IMR-90 (cell line): ENCODE data around the gene ZRSR2. TPM values are rescaled to one million over a fixed set of nuclear protein-coding genes. Genes with fewer than 3 reads are reported as not detected.

Source experiments
- ATAC-seq: fragments of 200-7000 bp; cut with Tn5 transposase; 2 replicates; pipeline ENCODE4 v1.9.1; 2020; ENCODE audit warnings: low read depth, mild to moderate bottlenecking, moderate library complexity
- BruUV-seq: library from RNA; stranded (reverse); fragments of 400-500 nt; replicated peaks from 2 replicates; lab custom pipeline; 2021; lab: Mats Ljungman, UMichigan
- CTCF ChIA-PET: fragments of 300-600 bp; formaldehyde crosslinking; extraction: SDS; loops from one replicate; lab custom pipeline; 2021; ENCODE audit warnings: antibody characterized with exemption; lab: Yijun Ruan, JAX
- POLR2A ChIA-PET: fragments of 300-600 bp; sonication (Branson Sonifier 250); formaldehyde crosslinking; loops from one replicate; lab custom pipeline; 2022; ENCODE audit warnings: antibody characterized with exemption; ENCODE audit not compliant: unreplicated experiment; lab: Charles Lee
- DNase-seq: peaks from one replicate; pipeline ENCODE4 v3.0.0; 2013
- H2AFZ ChIP-seq: replicated peaks from 2 replicates; pipeline ENCODE3; 2013; ENCODE audit warnings: low read length, mild to moderate bottlenecking; ENCODE audit not compliant: poor library complexity
- H2AK5ac ChIP-seq: 2 replicates; pipeline ENCODE4 v1.6.1; 2013; ENCODE audit warnings: low read depth, low read length, inconsistent platforms
- H2AK9ac ChIP-seq: replicated peaks from 2 replicates; pipeline ENCODE3; 2013; ENCODE audit warnings: mild to moderate bottlenecking, low read depth, low read length, moderate library complexity; ENCODE audit not compliant: poor library complexity
- H2BK120ac ChIP-seq: 2 replicates; pipeline ENCODE4 v1.6.1; 2013; ENCODE audit warnings: low read depth, low read length, inconsistent platforms
- H2BK15ac ChIP-seq: 3 replicates; pipeline ENCODE4 v1.6.1; 2013; ENCODE audit warnings: low read depth, low read length, inconsistent platforms
- H2BK20ac ChIP-seq: 2 replicates; pipeline ENCODE4 v1.6.1; 2013; ENCODE audit warnings: low read depth, mild to moderate bottlenecking, inconsistent platforms, low read length, moderate library complexity
- H2BK5ac ChIP-seq: 2 replicates; pipeline ENCODE4 v1.6.1; 2013; ENCODE audit warnings: mild to moderate bottlenecking, low read depth, low read length, inconsistent platforms; ENCODE audit not compliant: poor library complexity, severe bottlenecking
- H3K14ac ChIP-seq: replicated peaks from 2 replicates; pipeline ENCODE4 v1.6.1; 2013; ENCODE audit warnings: low read depth, low read length, inconsistent platforms
- H3K18ac ChIP-seq: 2 replicates; pipeline ENCODE4 v1.6.1; 2013; ENCODE audit warnings: low read depth, low read length, control low read depth
- H3K23ac ChIP-seq: 2 replicates; pipeline ENCODE4 v1.6.1; 2013; ENCODE audit warnings: low read depth, low read length, inconsistent platforms
- H3K27ac ChIP-seq: 2 replicates; pipeline ENCODE4 v1.5.1; 2013; ENCODE audit warnings: mild to moderate bottlenecking, control low read depth, low read length; ENCODE audit not compliant: insufficient read depth
- H3K27me3 ChIP-seq: 2 replicates; pipeline ENCODE4 v1.6.1; 2013; ENCODE audit warnings: low read length; ENCODE audit not compliant: control insufficient read depth, insufficient read depth
- H3K36me3 ChIP-seq: 2 replicates; pipeline ENCODE4 v1.6.1; 2013; ENCODE audit warnings: low read length, mixed read lengths; ENCODE audit not compliant: control insufficient read depth, insufficient read depth
- H3K4ac ChIP-seq: 2 replicates; pipeline ENCODE4 v1.6.1; 2013; ENCODE audit warnings: low read depth, low read length, inconsistent platforms
- H3K4me1 ChIP-seq: 2 replicates; pipeline ENCODE4 v1.6.1; 2013; ENCODE audit warnings: low read length, mixed read lengths; ENCODE audit not compliant: control insufficient read depth, insufficient read depth
- H3K4me2 ChIP-seq: 2 replicates; pipeline ENCODE4 v1.6.1; 2013; ENCODE audit warnings: low read depth, mild to moderate bottlenecking, control low read depth, low read length, moderate library complexity
- H3K4me3 ChIP-seq: 2 replicates; pipeline ENCODE4 v1.5.1; 2013; ENCODE audit warnings: low read depth, mild to moderate bottlenecking, control low read depth, low read length, moderate library complexity; ENCODE audit not compliant: insufficient read depth
- H3K56ac ChIP-seq: 2 replicates; pipeline ENCODE4 v1.6.1; 2013; ENCODE audit warnings: low read length, inconsistent platforms; ENCODE audit not compliant: insufficient read depth; ENCODE audit errors: extremely low read depth
- H3K79me1 ChIP-seq, 2 experiments: 2 replicates each; pipeline ENCODE4 v1.6.1; 2013; ENCODE audit warnings: low read length in 2 of 2, inconsistent platforms in 1 of 2, low read depth in 1 of 2
- H3K9ac ChIP-seq: 2 replicates; pipeline ENCODE4 v1.6.1; 2013; ENCODE audit warnings: low read depth, low read length, control low read depth
- H3K9me1 ChIP-seq: 2 replicates; pipeline ENCODE4 v1.6.1; 2013; ENCODE audit warnings: low read length, inconsistent platforms; ENCODE audit not compliant: insufficient read depth
- H3K9me3 ChIP-seq: 2 replicates; pipeline ENCODE4 v1.6.1; 2013; ENCODE audit warnings: low read length; ENCODE audit not compliant: control insufficient read depth, insufficient read depth
- H4K20me1 ChIP-seq: 2 replicates; pipeline ENCODE4 v1.6.1; 2013; ENCODE audit warnings: low read length, inconsistent platforms; ENCODE audit not compliant: insufficient read depth
- H4K5ac ChIP-seq: 2 replicates; pipeline ENCODE4 v1.6.1; 2013; ENCODE audit warnings: mild to moderate bottlenecking, low read depth, low read length, control low read depth
- H4K8ac ChIP-seq, 2 experiments: 2 replicates each; pipeline ENCODE4 v1.6.1; 2013; ENCODE audit warnings: low read depth in 2 of 2, low read length in 2 of 2, control low read depth in 1 of 2, inconsistent platforms in 1 of 2
- H4K91ac ChIP-seq: 2 replicates; pipeline ENCODE4 v1.6.1; 2013; ENCODE audit warnings: low read depth, low read length, inconsistent platforms; ENCODE audit not compliant: insufficient read depth
- BHLHE40 ChIP-seq: fragments of 150-350 bp; IDR thresholded peaks from 2 replicates; pipeline ENCODE4 v1.6.1; 2016; ENCODE audit warnings: mild to moderate bottlenecking, low read depth, low read length
- CEBPB ChIP-seq: IDR thresholded peaks from 2 replicates; pipeline ENCODE4 v1.6.1; 2012; ENCODE audit warnings: low read depth, low read length, improper control_type of control experiment
- CHD1 ChIP-seq: IDR thresholded peaks from 2 replicates; pipeline ENCODE4 v1.6.1; 2012; ENCODE audit warnings: low read depth, low read length, improper control_type of control experiment
- FOS ChIP-seq: fragments of 150-350 bp; IDR thresholded peaks from 2 replicates; pipeline ENCODE4 v1.6.1; 2016; ENCODE audit warnings: low read depth, low read length
- MAFK ChIP-seq: IDR thresholded peaks from 2 replicates; pipeline ENCODE4 v1.6.1; 2012; ENCODE audit warnings: low read depth, low read length, improper control_type of control experiment
- MAZ ChIP-seq: IDR thresholded peaks from 2 replicates; pipeline ENCODE4 v1.6.1; 2012; ENCODE audit warnings: low read depth, mild to moderate bottlenecking, low read length, improper control_type of control experiment, moderate library complexity, borderline replicate concordance
- MXI1 ChIP-seq: IDR thresholded peaks from 2 replicates; pipeline ENCODE4 v1.6.1; 2012; ENCODE audit warnings: low read depth, mild to moderate bottlenecking, low read length, moderate library complexity, borderline replicate concordance
- NFE2L2 ChIP-seq: fragments of 150-350 bp; IDR thresholded peaks from 2 replicates; pipeline ENCODE4 v1.6.1; 2016; ENCODE audit warnings: low read depth, mild to moderate bottlenecking, low read length
- POLR2A ChIP-seq: IDR thresholded peaks from 2 replicates; pipeline ENCODE4 v1.6.1; 2012; ENCODE audit warnings: mild to moderate bottlenecking, low read depth, low read length
- RAD21 ChIP-seq: IDR thresholded peaks from 2 replicates; pipeline ENCODE4 v1.6.1; 2012; ENCODE audit warnings: low read length, improper control_type of control experiment
- RCOR1 ChIP-seq: IDR thresholded peaks from 2 replicates; pipeline ENCODE4 v1.6.1; 2012; ENCODE audit warnings: mild to moderate bottlenecking, low read length, improper control_type of control experiment; ENCODE audit not compliant: insufficient replicate concordance
- RFX5 ChIP-seq: IDR thresholded peaks from 2 replicates; pipeline ENCODE4 v1.8.0; 2012; ENCODE audit warnings: low read depth, mild to moderate bottlenecking, low read length, moderate library complexity
- SMC3 ChIP-seq: fragments of 150-350 bp; IDR thresholded peaks from 2 replicates; pipeline ENCODE4 v1.6.1; 2016; ENCODE audit warnings: low read depth, mild to moderate bottlenecking, antibody characterized with exemption, low read length, moderate library complexity
- dilution Hi-C: fragments of 300-500 bp; cut with HindIII; formaldehyde crosslinking; loops from one replicate; pipeline ENCODE4 v1.14.3; 2018; ENCODE audit warnings: low sequenced_read_pairs; ENCODE audit not compliant: unreplicated experiment
- in situ Hi-C: fragments of 300-500 bp; cut with MboI; formaldehyde crosslinking; loops from 3 replicates; pipeline ENCODE4 v1.14.3; 2019; ENCODE audit warnings: low sequenced_read_pairs, inconsistent platforms, mixed read lengths
- intact Hi-C: fragments of 100-400 bp; cut with micrococcal nuclease; formaldehyde crosslinking; loops from 2 replicates; pipeline ENCODE4 v1.10.0; 2022
- polyA plus RNA-seq, 3 experiments: library from polyadenylated mRNA; depleted of rRNA; stranded (reverse); fragments of >200 nt; gene quantifications; 2 replicates each; pipeline ENCODE4 v1.2.3, GENCODE V29; 2012; ENCODE audit warnings: low replicate concordance in 1 of 3
- total RNA-seq: library from RNA; depleted of rRNA; stranded (reverse); fragments of >200 nt; gene quantifications from 2 replicates; pipeline ENCODE4 v1.2.3, GENCODE V29; 2012
- TF ChIP-seq, protein P1 (sequence below): fragments of 150-350 bp; IDR thresholded peaks from 2 replicates; pipeline ENCODE4 v1.6.1; 2016; ENCODE audit warnings: low read depth, mild to moderate bottlenecking, low read length, moderate library complexity, borderline replicate concordance
- TF ChIP-seq, protein P2 (sequence below): conservative IDR thresholded peaks from 2 replicates; pipeline ENCODE4 v1.5.1; 2012; ENCODE audit warnings: mild to moderate bottlenecking, low read depth, low read length, improper control_type of control experiment
- TF ChIP-seq, protein P3 (sequence below): fragments of 150-350 bp; IDR thresholded peaks from 2 replicates; pipeline ENCODE4 v1.6.1; 2017; ENCODE audit warnings: mild to moderate bottlenecking, antibody characterized with exemption, low read length, low read depth

The ZRSR2 gene
- total and polyA plus RNA-seq, 2 of the 4 experiments (the other 2 are of a cell fraction) = 4.7 to 11.3 TPM

DNA sequence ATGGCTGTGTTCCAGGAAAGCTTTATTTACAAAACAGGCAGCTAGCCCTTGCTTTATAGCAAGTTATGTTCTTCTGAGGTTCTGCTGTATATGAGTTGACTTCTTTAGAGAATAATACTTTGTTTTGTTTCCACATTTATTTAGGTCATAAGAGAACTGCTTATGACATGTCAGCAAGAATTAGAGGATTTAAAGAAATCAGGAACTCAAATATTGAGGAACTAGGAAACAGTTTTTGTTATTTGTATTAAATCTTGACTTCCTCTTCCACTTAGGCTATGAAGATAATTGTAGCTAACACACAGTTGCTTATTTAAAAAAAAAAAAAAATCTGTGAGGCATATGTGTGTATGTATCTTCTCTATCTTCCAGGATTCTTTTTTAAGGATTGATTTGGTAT is 14.3 kb downstream of the ZRSR2 start:
- CTCF ChIA-PET = interaction anchor here (1.0 kb wide), 1 partner anchor 11 kb away, joined by 4 read pairs; no protein-coding TSS in a partner anchor
- no peak overlapping the region for H3K27ac ChIP-seq
- dilution Hi-C loops = no loop called here
- no peaks in the 10 kb centered on the region for H3K9me1 ChIP-seq
- intact Hi-C loops = no loop called here
- H2BK5ac ChIP-seq = no peak overlapping the region
- in situ Hi-C loops = loop anchor here (25.0 kb wide), 1 partner anchor 883 kb away; no protein-coding TSS in a partner anchor
- no peak overlapping the region for H2AK9ac ChIP-seq
- no peak overlapping the region for H2BK120ac ChIP-seq
- no peak overlapping the region for H2AFZ ChIP-seq
- no peaks in the 10 kb centered on the region for H4K20me1 ChIP-seq
- no peak overlapping the region for H3K4me3 ChIP-seq
- H4K5ac ChIP-seq = no peak overlapping the region
- no peak overlapping the region for H3K4ac ChIP-seq
- H3K9ac ChIP-seq = no peak overlapping the region
- peaks cover 14% of the 10 kb centered on the region for H3K36me3 ChIP-seq
- ATAC-seq = no peak
- POLR2A ChIA-PET = no interaction called here
- TF ChIP-seq, protein P1, sequence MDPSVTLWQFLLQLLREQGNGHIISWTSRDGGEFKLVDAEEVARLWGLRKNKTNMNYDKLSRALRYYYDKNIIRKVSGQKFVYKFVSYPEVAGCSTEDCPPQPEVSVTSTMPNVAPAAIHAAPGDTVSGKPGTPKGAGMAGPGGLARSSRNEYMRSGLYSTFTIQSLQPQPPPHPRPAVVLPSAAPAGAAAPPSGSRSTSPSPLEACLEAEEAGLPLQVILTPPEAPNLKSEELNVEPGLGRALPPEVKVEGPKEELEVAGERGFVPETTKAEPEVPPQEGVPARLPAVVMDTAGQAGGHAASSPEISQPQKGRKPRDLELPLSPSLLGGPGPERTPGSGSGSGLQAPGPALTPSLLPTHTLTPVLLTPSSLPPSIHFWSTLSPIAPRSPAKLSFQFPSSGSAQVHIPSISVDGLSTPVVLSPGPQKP = no peak
- TF ChIP-seq, protein P2, sequence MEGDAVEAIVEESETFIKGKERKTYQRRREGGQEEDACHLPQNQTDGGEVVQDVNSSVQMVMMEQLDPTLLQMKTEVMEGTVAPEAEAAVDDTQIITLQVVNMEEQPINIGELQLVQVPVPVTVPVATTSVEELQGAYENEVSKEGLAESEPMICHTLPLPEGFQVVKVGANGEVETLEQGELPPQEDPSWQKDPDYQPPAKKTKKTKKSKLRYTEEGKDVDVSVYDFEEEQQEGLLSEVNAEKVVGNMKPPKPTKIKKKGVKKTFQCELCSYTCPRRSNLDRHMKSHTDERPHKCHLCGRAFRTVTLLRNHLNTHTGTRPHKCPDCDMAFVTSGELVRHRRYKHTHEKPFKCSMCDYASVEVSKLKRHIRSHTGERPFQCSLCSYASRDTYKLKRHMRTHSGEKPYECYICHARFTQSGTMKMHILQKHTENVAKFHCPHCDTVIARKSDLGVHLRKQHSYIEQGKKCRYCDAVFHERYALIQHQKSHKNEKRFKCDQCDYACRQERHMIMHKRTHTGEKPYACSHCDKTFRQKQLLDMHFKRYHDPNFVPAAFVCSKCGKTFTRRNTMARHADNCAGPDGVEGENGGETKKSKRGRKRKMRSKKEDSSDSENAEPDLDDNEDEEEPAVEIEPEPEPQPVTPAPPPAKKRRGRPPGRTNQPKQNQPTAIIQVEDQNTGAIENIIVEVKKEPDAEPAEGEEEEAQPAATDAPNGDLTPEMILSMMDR = no peak
- TF ChIP-seq, protein P3, sequence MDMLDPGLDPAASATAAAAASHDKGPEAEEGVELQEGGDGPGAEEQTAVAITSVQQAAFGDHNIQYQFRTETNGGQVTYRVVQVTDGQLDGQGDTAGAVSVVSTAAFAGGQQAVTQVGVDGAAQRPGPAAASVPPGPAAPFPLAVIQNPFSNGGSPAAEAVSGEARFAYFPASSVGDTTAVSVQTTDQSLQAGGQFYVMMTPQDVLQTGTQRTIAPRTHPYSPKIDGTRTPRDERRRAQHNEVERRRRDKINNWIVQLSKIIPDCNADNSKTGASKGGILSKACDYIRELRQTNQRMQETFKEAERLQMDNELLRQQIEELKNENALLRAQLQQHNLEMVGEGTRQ = no peak
- TF ChIP-seq MAZ (no peak), CEBPB (no peak), BHLHE40 (no peak), SMC3 (no peak), CHD1 (no peak), MXI1 (no peak), RFX5 (no peak), POLR2A (no peak), MAFK (no peak), FOS (no peak), RAD21 (no peak), RCOR1 (no peak), NFE2L2 (no peak)
- no peaks in the 10 kb centered on the region for H3K27me3 ChIP-seq
- H3K9me3 ChIP-seq = no peaks in the 10 kb centered on the region
- H3K4me1 ChIP-seq = no peaks in the 10 kb centered on the region
- no peaks in the 10 kb centered on the region for H3K79me1 ChIP-seq
- H2AK5ac ChIP-seq = no peak overlapping the region
- no peak overlapping the region for H4K91ac ChIP-seq
- no peak overlapping the region for H3K56ac ChIP-seq
- no peak overlapping the region for H3K14ac ChIP-seq
- no TSS peak for BruUV-seq
- no peak for DNase-seq
- H2BK15ac ChIP-seq = no peak overlapping the region
- H3K18ac ChIP-seq = no peak overlapping the region
- H3K4me2 ChIP-seq = no peak overlapping the region
- no peak overlapping the region for H2BK20ac ChIP-seq
- H3K23ac ChIP-seq = no peak overlapping the region
- H4K8ac ChIP-seq = no peak overlapping the region
